ENCODE measurements around the gene MICA.
"Not testable (repeated sequence)": the region's sequence is repeated elsewhere in the genome, so short reads cannot be mapped to it uniquely, and the experiment has no call there.

The MICA gene

DNA sequence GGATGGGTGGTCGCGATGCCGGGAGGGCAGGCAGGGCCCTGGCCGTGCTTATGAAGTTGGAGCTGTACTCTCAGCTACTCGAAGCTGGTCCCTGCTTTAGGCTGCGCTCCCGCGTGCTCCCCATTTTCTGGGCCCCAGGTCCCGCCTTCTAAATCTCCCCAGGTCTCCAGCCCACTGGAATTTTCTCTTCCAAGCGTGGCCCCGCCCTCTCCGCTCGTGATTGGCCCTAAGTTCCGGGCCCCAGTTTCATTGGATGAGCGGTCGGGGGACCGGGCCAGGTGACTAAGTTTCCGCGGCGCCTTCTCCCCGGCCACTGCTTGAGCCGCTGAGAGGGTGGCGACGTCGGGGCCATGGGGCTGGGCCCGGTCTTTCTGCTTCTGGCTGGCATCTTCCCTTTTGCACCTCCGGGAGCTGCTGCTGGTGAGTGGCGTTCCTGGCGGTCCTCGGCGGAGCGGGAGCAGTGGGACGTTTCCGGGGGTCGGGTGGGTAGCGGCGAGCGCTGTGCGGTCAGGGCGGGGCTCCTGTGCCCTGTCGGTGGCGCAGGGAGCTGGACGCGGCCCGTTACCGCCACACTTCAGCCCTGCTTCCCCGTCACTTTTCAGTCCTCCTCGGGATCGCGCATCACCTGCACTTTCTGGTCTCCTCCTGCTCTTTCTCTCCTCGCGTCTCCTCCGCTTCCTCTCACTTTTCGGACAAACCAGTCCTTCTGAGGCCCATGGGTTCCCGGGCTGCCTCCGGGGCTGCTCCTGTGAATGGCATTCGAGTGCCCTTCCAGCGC, at the start of gene MICA:
TSS of gene MICA (plus strand) at position 313 of the 778 bp plus-strand sequence. CDS start at position 351, 38 bp downstream.
- peak; percentile 85 for DNase-seq

DNA sequence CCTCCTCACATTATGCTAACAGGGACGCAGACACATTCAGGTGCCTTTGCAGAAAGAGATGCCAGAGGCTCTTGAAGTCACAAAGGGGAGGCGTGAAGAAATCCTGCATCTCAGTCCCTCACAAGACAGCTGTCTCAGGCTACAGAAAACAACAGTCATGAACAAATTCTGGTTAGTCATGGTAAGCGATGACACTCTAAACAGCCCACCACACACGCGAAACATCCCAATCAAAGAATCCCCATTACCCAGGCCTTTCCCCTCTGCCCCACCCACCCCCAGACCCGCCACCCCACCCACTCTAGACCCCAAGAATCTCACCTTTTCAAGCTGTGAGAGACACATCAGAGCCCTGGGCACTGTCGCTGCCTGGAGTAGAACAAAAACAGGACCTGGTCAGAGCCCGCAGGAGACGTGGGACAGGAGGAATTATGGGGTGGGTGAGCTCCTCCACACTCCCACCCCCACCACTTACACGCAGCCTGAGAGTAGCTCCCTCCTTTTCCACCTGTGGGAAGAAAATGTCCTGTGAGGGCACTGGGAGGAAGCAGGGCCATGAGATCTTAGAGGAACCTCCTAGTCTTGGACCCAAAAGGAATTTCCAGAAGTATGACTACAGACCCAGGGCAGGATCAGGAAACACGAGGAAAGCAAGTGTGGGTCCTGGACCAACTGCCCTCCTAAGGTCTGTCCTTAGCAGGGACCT, 49.1 kb upstream of the MICA start:
- DNase-seq, result no peak

GRCh38 chr6:31354864-31355582, 48.4 kb upstream of the MICA start:
- no peak for DNase-seq

DNA sequence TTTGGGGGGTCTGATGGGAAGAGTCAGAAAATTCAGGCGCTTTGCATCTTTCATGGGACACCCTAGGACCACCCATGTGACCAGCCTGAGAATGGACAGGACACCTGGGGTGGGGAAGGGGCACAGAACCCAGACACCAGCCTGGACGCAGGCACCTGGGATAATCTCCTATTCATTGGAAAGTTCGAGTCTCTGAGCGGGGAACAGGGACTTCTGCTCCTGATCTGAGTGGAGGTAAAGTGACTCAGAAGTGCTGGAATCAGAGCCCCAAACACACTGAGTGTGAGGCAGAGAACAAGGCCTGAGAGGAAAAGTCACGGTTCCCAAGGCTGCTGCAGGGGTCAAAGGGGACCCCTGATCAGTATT, 47.8 kb upstream of the MICA start:
- no peak for DNase-seq

- DNase-seq, result no peak
Measured at GRCh38 chr6:31356216-31356945, 47.0 kb upstream of the MICA start.

GRCh38 chr6:31356946-31357466, 46.4 kb upstream of the MICA start, which contains the start of gene HLA-B:
HLA-B (minus strand) TSS chr6:31357179; CDS start chr6:31357158, 21 bp downstream.
- DNase-seq, result peak; percentile 59

GRCh38 chr6:31357886-31358285, 45.5 kb upstream of the MICA start:
- no peak for DNase-seq

DNA sequence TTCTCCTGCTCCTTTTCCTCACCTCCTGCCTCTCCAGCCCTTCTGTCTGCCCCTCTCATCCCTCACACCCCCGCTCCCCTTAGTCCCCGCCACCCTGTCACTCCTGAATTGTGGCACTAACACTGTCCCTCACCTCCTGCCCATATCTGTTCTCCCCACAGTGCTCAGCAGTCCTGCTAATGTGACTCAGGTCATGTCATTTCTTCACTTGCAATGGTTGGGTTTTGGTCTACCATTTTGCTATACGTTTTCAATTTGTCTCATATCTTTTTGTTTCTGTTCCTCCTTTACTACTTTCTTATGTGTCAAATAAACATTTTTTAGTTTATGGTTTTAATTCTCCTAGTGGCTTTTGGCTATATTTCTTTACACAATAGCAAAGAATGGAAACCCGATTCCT, 45.1 kb upstream of the MICA start:
- DNase-seq, result no peak

- DNase-seq, result no peak
Measured at GRCh38 chr6:31359581-31359980, 43.8 kb upstream of the MICA start.

- DNase-seq, result no peak
Measured at GRCh38 chr6:31362751-31363150, 40.6 kb upstream of the MICA start.

DNA sequence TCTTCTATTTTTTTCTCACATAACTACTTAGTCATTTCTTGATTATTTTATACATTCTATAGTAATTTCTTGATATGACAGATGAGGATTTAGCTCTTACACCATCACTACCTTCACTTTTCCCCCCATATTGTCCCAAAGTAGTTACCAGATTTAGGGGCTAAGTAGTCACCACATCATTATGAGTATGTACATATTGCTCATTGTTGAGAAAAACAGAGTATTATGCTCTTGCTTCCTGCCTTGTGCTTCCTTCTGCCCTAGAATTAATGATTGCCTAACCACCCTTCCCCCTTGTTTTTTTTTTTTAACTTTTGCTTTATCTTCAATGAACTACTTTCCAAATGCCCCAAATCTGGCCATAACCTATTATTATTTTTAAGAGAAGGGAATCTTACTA, 39.6 kb upstream of the MICA start:
- DNase-seq, result no peak

- DNase-seq, result no peak
Measured at GRCh38 chr6:31365864-31366263, 37.5 kb upstream of the MICA start.

GRCh38 chr6:31366693-31367470, 36.5 kb upstream of the MICA start:
- peak; percentile 76 for DNase-seq

DNA sequence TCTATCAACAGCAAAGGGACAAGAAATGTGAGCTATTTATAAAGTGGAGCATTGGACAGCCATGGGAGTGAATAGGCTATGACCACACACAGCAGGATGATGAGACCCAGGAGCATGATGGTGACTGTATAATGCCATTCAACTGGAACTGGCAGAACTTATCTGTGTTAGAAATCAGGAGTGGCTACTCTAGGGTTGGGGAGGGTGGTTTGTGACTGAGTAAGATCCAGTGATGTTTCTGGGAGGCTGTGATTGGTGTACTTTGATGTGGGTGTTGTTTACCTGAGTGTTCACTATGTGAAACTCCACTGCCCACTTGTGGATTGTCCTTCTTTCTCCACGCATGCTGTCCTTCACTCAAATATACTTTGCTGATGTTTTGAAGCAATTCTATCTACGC, 34.9 kb upstream of the MICA start:
- no peak for DNase-seq

GRCh38 chr6:31374118-31374517, 29.3 kb upstream of the MICA start:
- not testable (repeated sequence) for DNase-seq

DNA sequence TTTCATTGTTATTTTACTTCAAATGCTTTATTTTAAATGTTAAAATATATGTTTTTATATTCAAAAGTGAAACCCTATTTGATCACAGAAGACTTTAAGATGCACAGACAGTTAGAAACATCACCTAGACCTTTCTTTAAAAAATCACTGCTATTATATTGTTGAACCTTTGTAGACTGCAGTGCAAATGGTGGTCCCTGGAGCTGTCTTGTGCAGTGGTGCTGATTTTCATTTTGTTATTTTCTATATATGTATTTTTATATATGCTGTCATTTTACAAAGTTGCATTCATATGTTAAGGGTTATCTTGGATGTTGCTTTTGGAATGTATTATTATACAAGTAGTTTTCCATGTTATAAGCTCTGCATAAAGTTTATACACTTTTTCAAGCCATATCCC, 27.7 kb upstream of the MICA start:
- DNase-seq, result no peak

GRCh38 chr6:31377029-31377428, 26.4 kb upstream of the MICA start:
- no peak for DNase-seq

- no peak for DNase-seq
Measured at GRCh38 chr6:31378062-31378720, 25.2 kb upstream of the MICA start.

GRCh38 chr6:31378721-31379103, 24.7 kb upstream of the MICA start:
- DNase-seq, result no peak

- DNase-seq, result no peak
Measured at GRCh38 chr6:31379850-31380249, 23.5 kb upstream of the MICA start.

- DNase-seq, result no peak
Measured at GRCh38 chr6:31381666-31382065, 21.7 kb upstream of the MICA start.

Data from fibroblast of skin of right quadriceps (primary cell).